ENCODE data around the gene SH2D7.

SH2D7 gene

GRCh38 chr15:78104566-78105475 is 12.5 kb downstream of the SH2D7 start:
- DNase-seq (ENCODE audit: low spot score): no peak

- no peak for DNase-seq (ENCODE audit: low spot score)
These were observed 13.3 kb downstream of the SH2D7 start for GRCh38 chr15:78105476-78106241.

GRCh38 chr15:78107471-78107870 is 15.1 kb downstream of the SH2D7 start:
- no peak for DNase-seq (ENCODE audit: low spot score)

- DNase-seq (ENCODE audit: low spot score): peak; percentile 89
These were observed 16.1 kb downstream of the SH2D7 start for GRCh38 chr15:78108300-78109084.

GRCh38 chr15:78109156-78109555 is 16.8 kb downstream of the SH2D7 start:
- no peak for DNase-seq (ENCODE audit: low spot score)

GRCh38 chr15:78110096-78110495 is 17.7 kb downstream of the SH2D7 start:
- no peak for DNase-seq (ENCODE audit: low spot score)

GRCh38 chr15:78110916-78111475 is 18.6 kb downstream of the SH2D7 start:
- no peak for DNase-seq (ENCODE audit: low spot score)

GRCh38 chr15:78111788-78112187 is 19.4 kb downstream of the SH2D7 start:
- DNase-seq (ENCODE audit: low spot score): no peak

GRCh38 chr15:78112551-78112950 is 20.2 kb downstream of the SH2D7 start:
- no peak for DNase-seq (ENCODE audit: low spot score)

- peak; percentile 8 for DNase-seq (ENCODE audit: low spot score)
These were observed 28.2 kb downstream of the SH2D7 start for GRCh38 chr15:78120523-78120922.

- DNase-seq (ENCODE audit: low spot score): no peak
These were observed 32.9 kb downstream of the SH2D7 start for GRCh38 chr15:78125267-78125666.

- no peak for DNase-seq (ENCODE audit: low spot score)
These were observed 35.5 kb downstream of the SH2D7 start for GRCh38 chr15:78127882-78128281.

- DNase-seq (ENCODE audit: low spot score): no peak
These were observed 36.9 kb downstream of the SH2D7 start for GRCh38 chr15:78129077-78129750.

GRCh38 chr15:78129751-78130287 is 37.5 kb downstream of the SH2D7 start:
- no peak for DNase-seq (ENCODE audit: low spot score)

- DNase-seq (ENCODE audit: low spot score): no peak
These were observed 38.3 kb downstream of the SH2D7 start for GRCh38 chr15:78130466-78131294.

- DNase-seq (ENCODE audit: low spot score): peak; percentile 96
These were observed 39.1 kb downstream of the SH2D7 start, which contains the start of gene CIB2 for GRCh38 chr15:78131295-78132061. TSS of gene CIB2 (minus strand) at chr15:78131445. CDS start at chr15:78131215, 230 bp downstream.

GRCh38 chr15:78133801-78134200 is 41.4 kb downstream of the SH2D7 start:
- no peak for DNase-seq (ENCODE audit: low spot score)

- DNase-seq (ENCODE audit: low spot score): no peak
These were observed 47.2 kb downstream of the SH2D7 start for GRCh38 chr15:78139578-78139977.

GRCh38 chr15:78140292-78140691 is 47.9 kb downstream of the SH2D7 start:
- DNase-seq (ENCODE audit: low spot score): no peak
